OCI-LY7 (cell line): Measurements from ENCODE around the gene PCDHGC4. TPM values are rescaled to one million over a fixed set of nuclear protein-coding genes. Genes with fewer than 3 reads are reported as not detected.

ENCODE experiments used
- BruUV-seq: library from RNA; stranded (reverse); fragments of 400-500 nt; replicated peaks from 2 replicates; lab custom pipeline; 2021; lab: Mats Ljungman, UMichigan
- CTCF ChIA-PET: fragments of 300-600 bp; sonication (Branson Sonifier 250); formaldehyde crosslinking; loops from one replicate; lab custom pipeline; 2022; ENCODE audit warnings: antibody characterized with exemption; ENCODE audit not compliant: unreplicated experiment; lab: Charles Lee
- POLR2A ChIA-PET: fragments of 300-600 bp; sonication (Branson Sonifier 250); formaldehyde crosslinking; loops from one replicate; lab custom pipeline; 2022; ENCODE audit warnings: antibody characterized with exemption; lab: Charles Lee
- DNase-seq: peaks from one replicate; pipeline ENCODE4 v3.0.0-alpha.2; 2015; ENCODE audit warnings: low spot score
- H2AFZ ChIP-seq: fragments of 200-600 bp; sonication (generic), shearing (Covaris generic); 2 replicates; pipeline ENCODE4 v1.6.1; 2014; ENCODE audit warnings: mild to moderate bottlenecking, antibody characterized with exemption, low read length, moderate library complexity
- H3K27ac ChIP-seq: fragments of 200-600 bp; sonication (generic); 2 replicates; pipeline ENCODE4 v1.5.1; 2014; ENCODE audit warnings: mixed run types, low read depth, mild to moderate bottlenecking, moderate library complexity, low read length, inconsistent platforms; ENCODE audit not compliant: poor library complexity, severe bottlenecking
- H3K36me3 ChIP-seq: fragments of 200-600 bp; sonication (generic); 2 replicates; pipeline ENCODE4 v1.6.1; 2014; ENCODE audit warnings: mild to moderate bottlenecking, antibody characterized with exemption, low read length, moderate library complexity, mixed read lengths; ENCODE audit not compliant: insufficient read depth
- H3K4me1 ChIP-seq: fragments of 200-600 bp; sonication (generic); 2 replicates; pipeline ENCODE4 v1.5.1; 2014; ENCODE audit warnings: mild to moderate bottlenecking, low read length; ENCODE audit not compliant: insufficient read depth, poor library complexity, severe bottlenecking
- H3K4me2 ChIP-seq: fragments of 200-600 bp; sonication (generic); 2 replicates; pipeline ENCODE4 v1.6.1; 2014; ENCODE audit warnings: mild to moderate bottlenecking, low read length
- H3K4me3 ChIP-seq: fragments of 200-600 bp; sonication (generic); 2 replicates; pipeline ENCODE4 v1.5.1; 2014; ENCODE audit warnings: mild to moderate bottlenecking, low read depth, low read length; ENCODE audit not compliant: poor library complexity, severe bottlenecking
- H3K79me2 ChIP-seq: fragments of 200-600 bp; sonication (generic); 2 replicates; pipeline ENCODE4 v1.6.1; 2016; ENCODE audit warnings: low read depth, mild to moderate bottlenecking, low read length, moderate library complexity, mixed read lengths; ENCODE audit not compliant: insufficient read depth
- H3K9me2 ChIP-seq: fragments of 200-600 bp; sonication (generic); 2 replicates; pipeline ENCODE4 v1.6.1; 2016; ENCODE audit warnings: mild to moderate bottlenecking, low read length, mixed read lengths; ENCODE audit not compliant: insufficient read depth
- H3K9me3 ChIP-seq: fragments of 200-600 bp; sonication (generic); 2 replicates; pipeline ENCODE4 v1.6.1; 2014; ENCODE audit warnings: mild to moderate bottlenecking, mixed run types, low read length, mixed read lengths
- H4K20me1 ChIP-seq: fragments of 200-600 bp; sonication (generic); 2 replicates; pipeline ENCODE4 v1.6.1; 2014; ENCODE audit warnings: mild to moderate bottlenecking, antibody characterized with exemption, low read length, moderate library complexity, mixed read lengths; ENCODE audit not compliant: insufficient read depth
- CTCF ChIP-seq: fragments of 200-600 bp; sonication (generic); conservative IDR thresholded peaks from 2 replicates; pipeline ENCODE4 v1.5.1; 2014; ENCODE audit warnings: mild to moderate bottlenecking, antibody characterized with exemption, low read length, moderate library complexity, mixed read lengths
- EZH2phosphoT487 ChIP-seq: fragments of 200-600 bp; sonication (generic); IDR thresholded peaks from 2 replicates; pipeline ENCODE4 v1.6.1; 2018; ENCODE audit warnings: low read depth, borderline replicate concordance, mild to moderate bottlenecking, mixed run types, antibody characterized with exemption, low read length, moderate library complexity, mixed read lengths
- intact Hi-C: fragments of 100-400 bp; cut with micrococcal nuclease; formaldehyde crosslinking; loops from one replicate; pipeline ENCODE4 v1.10.0; 2022; ENCODE audit not compliant: unreplicated experiment
- total RNA-seq, 2 experiments: library from RNA; depleted of rRNA in 1 of 2; stranded (reverse); fragments of >200 nt in 1 of 2; shearing (Covaris generic) in 1 of 2; gene quantifications; 2 replicates each; pipeline ENCODE4 v1.2.3, GENCODE V29; 2014 to 2022

Gene PCDHGC4
- total RNA-seq, 2 experiments from 2014 or later = 7.0 to 8.4 TPM

GRCh38 chr5:141495453-141495811 is 10.6 kb downstream of the PCDHGC4 start:
- Histone ChIP-seq H3K4me1 (no peaks in the 10 kb centered on the region), H3K4me2 (no peak overlapping the region), H3K4me3 (no peak overlapping the region), H3K9me2 (no peaks in the 10 kb centered on the region), H3K79me2 (no peaks in the 10 kb centered on the region), H4K20me1 (no peaks in the 10 kb centered on the region), H2AFZ (no peak overlapping the region), H3K9me3 (no peaks in the 10 kb centered on the region), H3K36me3 (peaks cover 69% of the 10 kb centered on the region), H3K27ac (no peak overlapping the region)
- TF ChIP-seq EZH2phosphoT487 = no peak
- no peak for TF ChIP-seq CTCF
- no TSS peak for BruUV-seq
- no peak for DNase-seq
- ChIA-PET CTCF (no interaction called here), POLR2A (no interaction called here)
- intact Hi-C loops = no loop called here

- Histone ChIP-seq H3K27ac (no peak overlapping the region), H3K4me1 (no peaks in the 10 kb centered on the region), H2AFZ (no peak overlapping the region), H3K9me2 (no peaks in the 10 kb centered on the region), H3K9me3 (no peaks in the 10 kb centered on the region), H3K79me2 (no peaks in the 10 kb centered on the region), H4K20me1 (no peaks in the 10 kb centered on the region), H3K4me2 (no peak overlapping the region), H3K36me3 (peaks cover 67% of the 10 kb centered on the region), H3K4me3 (no peak overlapping the region)
- POLR2A ChIA-PET = interaction anchor here (2.1 kb wide), 1 partner anchor 18 kb away, joined by 6 read pairs; no protein-coding TSS in a partner anchor
- intact Hi-C loops = no loop called here
- DNase-seq = no peak
- CTCF ChIA-PET = no interaction called here
- TF ChIP-seq CTCF (no peak), EZH2phosphoT487 (no peak)
- no TSS peak for BruUV-seq
Observed at GRCh38 chr5:141496038-141496437, 11.2 kb downstream of the PCDHGC4 start.

GRCh38 chr5:141501761-141502160 is 16.9 kb downstream of the PCDHGC4 start:
- TF ChIP-seq EZH2phosphoT487 (no peak), CTCF (no peak)
- Histone ChIP-seq H4K20me1 (no peaks in the 10 kb centered on the region), H3K4me3 (no peak overlapping the region), H3K9me2 (no peaks in the 10 kb centered on the region), H3K4me1 (peaks cover 44% of the 10 kb centered on the region), H3K4me2 (no peak overlapping the region), H3K27ac (no peak overlapping the region), H3K79me2 (no peaks in the 10 kb centered on the region), H3K9me3 (no peaks in the 10 kb centered on the region), H2AFZ (no peak overlapping the region), H3K36me3 (peaks cover 66% of the 10 kb centered on the region)
- POLR2A ChIA-PET = interaction anchor here (0.8 to 12.5 kb wide), 2 partner anchors 18 to 27 kb away, joined by 3 to 109 read pairs; partner anchors contain the start of gene PCDHGC4
- CTCF ChIA-PET = interaction anchor here (1.0 kb wide), 1 partner anchor 13 kb away, joined by 3 read pairs; the partner anchor contains the start of gene PCDHGC5
- no peak for DNase-seq
- intact Hi-C loops = no loop called here
- BruUV-seq = no TSS peak
